K562 (cell line): Measurements from ENCODE around the gene ZNF460.

ENCODE experiments used
- FOXA1 ChIP-seq: fragments of 450-650 bp; IDR thresholded peaks from 2 replicates; pipeline ENCODE4 v1.6.1; 2016; ENCODE audit warnings: mild to moderate bottlenecking, borderline replicate concordance
- MEIS2 ChIP-seq: fragments of 450-650 bp; IDR thresholded peaks from 2 replicates; pipeline ENCODE4 v1.6.1; 2014; ENCODE audit warnings: mild to moderate bottlenecking; ENCODE audit not compliant: partially characterized antibody
- NFE2L1 ChIP-seq: fragments of 450-650 bp; IDR thresholded peaks from 2 replicates; pipeline ENCODE4 v1.6.1; 2016; ENCODE audit warnings: missing genetic modification characterization, low read depth, mild to moderate bottlenecking, missing compliant biosample characterization, moderate library complexity, borderline replicate concordance
- NUFIP1 ChIP-seq: fragments of 450-650 bp; IDR thresholded peaks from 2 replicates; pipeline ENCODE4 v1.6.1; 2018; ENCODE audit not compliant: partially characterized antibody
- RFX5 ChIP-seq: IDR thresholded peaks from 2 replicates; pipeline ENCODE4 v1.6.1; 2011; ENCODE audit warnings: low read depth, mild to moderate bottlenecking, improper control_type of control experiment, low read length
- SMARCE1 ChIP-seq: fragments of 450-650 bp; IDR thresholded peaks from 2 replicates; pipeline ENCODE4 v1.7.1; 2016; ENCODE audit warnings: mild to moderate bottlenecking
- TAF15 ChIP-seq: fragments of 200-400 bp; formaldehyde crosslinking; IDR thresholded peaks from 2 replicates; pipeline ENCODE4 v1.6.1; 2017; ENCODE audit warnings: mild to moderate bottlenecking, low read depth, low read length, moderate library complexity
- TBP ChIP-seq: optimal IDR thresholded peaks from 2 replicates; pipeline ENCODE3; 2011; ENCODE audit warnings: low read depth, low read length, improper control_type of control experiment
- ZFP36 ChIP-seq: fragments of 150-350 bp; IDR thresholded peaks from 2 replicates; pipeline ENCODE4 v1.6.1; 2018; ENCODE audit warnings: low read length, low read depth; ENCODE audit not compliant: partially characterized antibody
- TF ChIP-seq, protein P1 (sequence below), 3 experiments: IDR thresholded peaks in 2 of 3; conservative IDR thresholded peaks in 1 of 3; 2 replicates each; pipeline ENCODE4 v1.5.1; 2011 to 2012; ENCODE audit warnings: low read length in 3 of 3, mild to moderate bottlenecking in 3 of 3, control low read depth in 2 of 3, improper control_type of control experiment in 1 of 3, inconsistent platforms in 1 of 3, low read depth in 1 of 3, mixed read lengths in 1 of 3, moderate library complexity in 1 of 3; ENCODE audit not compliant: insufficient read depth in 2 of 3

- TF ChIP-seq RFX5 (no peak), ZFP36 (no peak), NUFIP1 (no peak), SMARCE1 (no peak), FOXA1 (no peak), TBP (no peak), TAF15 (no peak), MEIS2 (no peak), NFE2L1 (tag) (no peak)
- TF ChIP-seq, protein P1, sequence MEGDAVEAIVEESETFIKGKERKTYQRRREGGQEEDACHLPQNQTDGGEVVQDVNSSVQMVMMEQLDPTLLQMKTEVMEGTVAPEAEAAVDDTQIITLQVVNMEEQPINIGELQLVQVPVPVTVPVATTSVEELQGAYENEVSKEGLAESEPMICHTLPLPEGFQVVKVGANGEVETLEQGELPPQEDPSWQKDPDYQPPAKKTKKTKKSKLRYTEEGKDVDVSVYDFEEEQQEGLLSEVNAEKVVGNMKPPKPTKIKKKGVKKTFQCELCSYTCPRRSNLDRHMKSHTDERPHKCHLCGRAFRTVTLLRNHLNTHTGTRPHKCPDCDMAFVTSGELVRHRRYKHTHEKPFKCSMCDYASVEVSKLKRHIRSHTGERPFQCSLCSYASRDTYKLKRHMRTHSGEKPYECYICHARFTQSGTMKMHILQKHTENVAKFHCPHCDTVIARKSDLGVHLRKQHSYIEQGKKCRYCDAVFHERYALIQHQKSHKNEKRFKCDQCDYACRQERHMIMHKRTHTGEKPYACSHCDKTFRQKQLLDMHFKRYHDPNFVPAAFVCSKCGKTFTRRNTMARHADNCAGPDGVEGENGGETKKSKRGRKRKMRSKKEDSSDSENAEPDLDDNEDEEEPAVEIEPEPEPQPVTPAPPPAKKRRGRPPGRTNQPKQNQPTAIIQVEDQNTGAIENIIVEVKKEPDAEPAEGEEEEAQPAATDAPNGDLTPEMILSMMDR (IDR thresholded peaks at IDR 0.05 in 2 of 3, conservative IDR thresholded peaks at IDR 0.05 in 1 of 3; ENCODE audit: insufficient read depth in 2 of 3, low read depth in 1 of 3, low read length in 3 of 3) = no peak
Measured at GRCh38 chr19:57319869-57320179, 39.5 kb downstream of the ZNF460 start.
